IgD-negative memory B cell (primary cell): ENCODE measurements around the gene MCF2L. TPM values are rescaled to one million over a fixed set of nuclear protein-coding genes. Genes with fewer than 3 reads are reported as not detected.
A peak's percentile ranks its signal among the peaks of the same experiment; 100 is the strongest.

Source experiments
- H3K27ac Mint-ChIP-seq, 3 donors: one replicate each; pipeline ENCODE4 v1.8.0; 2020 to 2022; ENCODE audit warnings: mild to moderate bottlenecking in 3 of 3, mixed read lengths in 3 of 3, moderate library complexity in 1 of 3
- H3K27me3 Mint-ChIP-seq: one replicate; pipeline ENCODE4 v1.8.0; 2021; ENCODE audit warnings: mixed read lengths
- H3K36me3 Mint-ChIP-seq: one replicate; pipeline ENCODE4 v1.8.0; 2020; ENCODE audit warnings: mild to moderate bottlenecking, mixed read lengths
- H3K4me1 Mint-ChIP-seq, 3 donors: one replicate each; pipeline ENCODE4 v1.8.0; 2020 to 2022; ENCODE audit warnings: mixed read lengths in 3 of 3, mild to moderate bottlenecking in 1 of 3
- H3K4me3 Mint-ChIP-seq, 4 donors: one replicate each; pipeline ENCODE4 v1.8.0; 2020 to 2022; ENCODE audit warnings: mild to moderate bottlenecking in 4 of 4, mixed read lengths in 4 of 4, moderate library complexity in 3 of 4
- H3K9me3 Mint-ChIP-seq, 3 donors: one replicate each; pipeline ENCODE4 v1.8.0; 2020 to 2021; ENCODE audit warnings: mixed read lengths in 3 of 3, mild to moderate bottlenecking in 1 of 3
- polyA plus RNA-seq: library from polyadenylated mRNA; unstranded; fragments of 300-500 nt; fragmentation: Illumina TruSeq; gene quantifications from one replicate; pipeline ENCODE4 v1.2.3, GENCODE V29; 2021

Gene MCF2L
- polyA plus RNA-seq, 1 donor from 2014 or later: 1.7 TPM

DNA sequence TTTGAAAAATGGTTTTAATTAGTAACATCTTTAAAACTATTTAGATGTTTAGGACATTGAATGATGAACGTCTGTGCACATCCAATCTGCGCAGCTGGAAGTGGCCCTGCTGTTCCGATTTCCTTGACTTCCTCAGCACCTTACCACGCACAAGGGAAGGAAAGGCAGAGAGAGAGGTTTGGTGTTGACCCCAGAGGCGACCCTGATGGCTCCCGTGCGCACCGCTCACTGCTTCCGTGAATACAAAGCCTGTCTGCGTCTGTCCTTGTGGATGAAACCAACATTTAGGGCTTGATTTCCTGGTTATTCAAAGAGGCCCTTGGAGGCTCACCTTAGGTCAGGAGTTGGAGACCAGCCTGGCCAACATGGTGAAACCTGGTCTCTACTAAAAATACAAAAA, 8.5 kb downstream of the MCF2L start:
- H3K27me3 Mint-ChIP-seq: peaks cover 9% of the 10 kb centered on the region
- H3K9me3 Mint-ChIP-seq: peaks cover 0 to under 1% (median 0%) of the 10 kb centered on the region in 3 donors
- no peak overlapping the region for H3K4me3 Mint-ChIP-seq
- no peaks in the 10 kb centered on the region for H3K4me1 Mint-ChIP-seq
- no peak overlapping the region for H3K27ac Mint-ChIP-seq
- no peaks in the 10 kb centered on the region for H3K36me3 Mint-ChIP-seq

DNA sequence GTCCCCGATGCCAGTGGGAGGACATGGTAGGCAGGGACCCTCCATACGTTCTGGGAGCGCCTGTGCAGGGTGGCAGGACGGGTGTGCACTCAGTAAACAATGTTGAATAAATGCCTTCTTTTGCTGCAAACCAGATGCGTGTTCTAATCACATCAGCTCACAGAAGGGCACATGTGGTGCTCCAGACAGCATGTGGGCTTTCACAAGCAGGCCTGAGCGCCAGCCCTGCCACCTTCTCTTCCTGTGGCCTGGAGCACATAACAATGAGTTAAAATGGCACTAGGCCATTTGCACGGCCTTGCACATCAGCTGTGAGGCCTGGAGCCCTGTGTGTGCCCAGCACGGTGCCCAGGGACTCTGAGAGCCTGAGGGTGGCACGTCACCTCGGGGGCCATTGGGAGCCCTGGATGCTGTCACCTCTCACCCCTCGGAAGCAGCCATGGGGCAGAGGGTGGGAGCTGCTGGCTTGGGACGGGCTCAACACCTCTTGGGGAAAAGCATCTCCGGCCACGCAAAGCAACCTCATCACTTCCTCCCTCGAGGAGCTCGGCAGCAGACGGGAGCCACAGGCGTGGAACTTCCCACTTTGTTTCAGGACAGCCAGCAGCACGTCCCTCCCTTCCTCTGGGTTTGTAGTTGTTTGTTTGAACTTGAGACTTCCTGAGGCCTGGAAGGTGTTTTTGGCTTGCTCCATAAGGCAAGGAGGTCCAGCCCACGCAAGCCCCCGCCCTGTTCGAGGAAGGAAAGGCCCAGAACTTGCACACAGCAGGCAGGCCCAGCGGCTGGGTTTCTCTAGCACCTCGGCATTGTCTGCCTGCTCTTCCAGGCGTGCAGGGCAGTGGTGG, 9.8 kb downstream of the MCF2L start:
- peaks cover 10% of the 10 kb centered on the region for H3K27me3 Mint-ChIP-seq
- H3K9me3 Mint-ChIP-seq: no peaks in the 10 kb centered on the region
- no peak overlapping the region for H3K27ac Mint-ChIP-seq
- H3K4me1 Mint-ChIP-seq: no peaks in the 10 kb centered on the region
- H3K4me3 Mint-ChIP-seq: no peak overlapping the region
- no peaks in the 10 kb centered on the region for H3K36me3 Mint-ChIP-seq

- H3K9me3 Mint-ChIP-seq: no peaks in the 10 kb centered on the region
- H3K4me3 Mint-ChIP-seq: no peak overlapping the region
- H3K27me3 Mint-ChIP-seq: peaks cover 10% of the 10 kb centered on the region
- no peaks in the 10 kb centered on the region for H3K36me3 Mint-ChIP-seq
- H3K27ac Mint-ChIP-seq: no peak overlapping the region
- H3K4me1 Mint-ChIP-seq: no peaks in the 10 kb centered on the region
Observed at GRCh38 chr13:112979406-112979902, 10.4 kb downstream of the MCF2L start.

GRCh38 chr13:112980434-112980833, 11.4 kb downstream of the MCF2L start:
- H3K4me1 Mint-ChIP-seq: no peaks in the 10 kb centered on the region
- H3K9me3 Mint-ChIP-seq: no peaks in the 10 kb centered on the region
- H3K4me3 Mint-ChIP-seq: no peak overlapping the region
- peaks cover 10% of the 10 kb centered on the region for H3K27me3 Mint-ChIP-seq
- no peaks in the 10 kb centered on the region for H3K36me3 Mint-ChIP-seq
- H3K27ac Mint-ChIP-seq: no peak overlapping the region

DNA sequence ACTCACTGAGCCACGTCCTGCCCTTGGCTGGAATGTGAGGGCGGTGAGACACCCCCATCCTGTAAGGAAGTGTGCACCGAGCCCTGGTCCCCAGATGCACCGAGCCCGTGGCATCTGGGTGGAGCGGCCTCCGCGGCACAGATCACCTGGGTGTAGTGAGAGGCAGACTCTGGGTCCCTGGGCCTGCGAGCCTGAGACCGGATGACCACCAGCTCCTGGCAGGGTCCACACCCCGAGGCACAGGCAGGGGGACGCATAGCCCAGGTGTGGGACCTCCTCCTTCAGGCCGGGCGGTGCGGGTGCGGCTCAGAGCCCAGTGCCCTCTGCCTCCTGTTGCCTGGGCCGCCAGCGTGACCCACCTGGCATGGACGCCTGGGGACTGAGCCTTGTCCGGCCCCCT, 12.4 kb downstream of the MCF2L start:
- H3K27me3 Mint-ChIP-seq: peaks cover 10% of the 10 kb centered on the region
- H3K4me1 Mint-ChIP-seq: no peaks in the 10 kb centered on the region
- H3K27ac Mint-ChIP-seq: no peak overlapping the region
- no peaks in the 10 kb centered on the region for H3K9me3 Mint-ChIP-seq
- H3K4me3 Mint-ChIP-seq: no peak overlapping the region
- no peaks in the 10 kb centered on the region for H3K36me3 Mint-ChIP-seq

GRCh38 chr13:112982281-112983041, 13.4 kb downstream of the MCF2L start:
- Mint-ChIP-seq H3K4me3 (no peak overlapping the region), H3K36me3 (no peaks in the 10 kb centered on the region), H3K27me3 (peaks cover 8% of the 10 kb centered on the region), H3K9me3 (no peaks in the 10 kb centered on the region), H3K27ac (peak overlapping the region in 1 of 3 donors; percentile 16), H3K4me1 (no peaks in the 10 kb centered on the region)

- H3K4me3 Mint-ChIP-seq: no peak overlapping the region
- no peaks in the 10 kb centered on the region for H3K36me3 Mint-ChIP-seq
- H3K4me1 Mint-ChIP-seq: no peaks in the 10 kb centered on the region
- peaks cover 8% of the 10 kb centered on the region for H3K27me3 Mint-ChIP-seq
- H3K27ac Mint-ChIP-seq: no peak overlapping the region
- no peaks in the 10 kb centered on the region for H3K9me3 Mint-ChIP-seq
Observed at GRCh38 chr13:112983042-112983305, 14.0 kb downstream of the MCF2L start.

GRCh38 chr13:112983428-112984196, 14.6 kb downstream of the MCF2L start:
- Mint-ChIP-seq H3K36me3 (no peaks in the 10 kb centered on the region), H3K27me3 (peaks cover 8% of the 10 kb centered on the region), H3K27ac (no peak overlapping the region), H3K4me3 (no peak overlapping the region), H3K4me1 (no peaks in the 10 kb centered on the region), H3K9me3 (no peaks in the 10 kb centered on the region)

DNA sequence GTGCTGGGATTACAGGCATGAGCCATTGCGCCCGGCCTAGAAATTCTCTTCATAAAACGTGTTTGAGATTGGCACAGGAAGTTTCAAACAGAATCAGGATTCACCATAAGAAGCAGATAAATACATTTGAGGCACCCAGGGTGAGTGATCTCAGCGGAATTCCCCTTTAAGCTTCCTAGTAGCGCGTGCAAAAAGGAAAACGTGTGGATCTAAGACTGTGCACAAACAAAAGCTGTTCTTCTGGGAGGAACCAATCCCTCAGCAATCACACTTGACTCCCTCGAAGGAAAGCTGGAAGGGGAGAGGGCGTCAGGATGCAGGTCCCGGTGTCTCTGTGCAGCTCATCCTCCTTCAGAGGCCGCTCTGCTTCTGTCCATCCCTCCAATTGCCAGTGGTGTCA, 15.5 kb downstream of the MCF2L start:
- Mint-ChIP-seq H3K9me3 (peaks cover 0 to under 1% (median 0%) of the 10 kb centered on the region in 3 donors), H3K27ac (no peak overlapping the region), H3K4me1 (no peaks in the 10 kb centered on the region), H3K27me3 (peaks cover 5% of the 10 kb centered on the region), H3K4me3 (no peak overlapping the region), H3K36me3 (no peaks in the 10 kb centered on the region)

DNA sequence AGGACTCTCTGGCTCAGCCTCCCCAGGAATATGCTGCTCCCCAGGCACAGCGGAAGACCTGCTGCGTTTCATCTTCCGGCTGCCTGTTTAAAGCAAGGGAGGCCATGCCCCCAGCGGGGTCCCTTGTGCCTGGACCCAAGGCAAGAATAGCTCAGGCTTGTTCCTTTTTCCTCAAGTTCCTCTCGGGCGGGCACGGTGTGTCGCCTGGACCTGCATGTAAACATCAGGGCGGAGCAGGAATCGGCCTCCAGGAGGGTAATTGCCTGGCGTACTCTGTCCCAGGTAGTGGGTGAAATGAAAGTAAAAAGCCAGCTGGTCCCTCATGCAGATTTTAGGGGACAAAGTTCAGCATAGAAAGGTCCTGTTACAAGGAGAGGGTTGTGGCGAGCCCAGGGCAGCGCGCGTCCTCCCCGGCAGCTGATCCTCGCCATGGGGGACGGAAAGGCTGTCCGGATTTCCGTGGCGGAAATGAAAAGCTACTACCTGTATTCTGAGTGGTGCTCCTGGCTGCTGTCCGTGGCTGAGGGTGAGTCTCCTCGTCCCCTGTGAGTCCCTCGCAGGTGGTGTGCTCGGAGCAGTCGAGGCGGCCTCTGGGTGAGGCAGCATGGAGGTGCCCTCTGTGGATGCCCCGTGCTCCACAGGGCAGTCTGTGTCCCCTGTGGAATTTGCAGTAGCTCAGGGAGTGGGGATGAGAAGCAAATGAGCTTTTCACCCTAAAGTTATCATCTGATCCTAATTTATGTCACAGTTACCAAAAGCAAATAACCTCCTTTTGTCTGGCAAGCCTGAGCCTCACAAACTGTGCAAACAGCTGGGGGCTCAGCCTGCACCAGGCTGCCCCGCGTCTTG, 16.2 kb downstream of the MCF2L start:
- H3K27ac Mint-ChIP-seq: no peak overlapping the region
- H3K4me3 Mint-ChIP-seq: peak overlapping the region in 1 of 4 donors; percentile 45
- H3K9me3 Mint-ChIP-seq: peaks cover 0 to 2% (median 0%) of the 10 kb centered on the region in 3 donors
- no peaks in the 10 kb centered on the region for H3K4me1 Mint-ChIP-seq
- no peaks in the 10 kb centered on the region for H3K36me3 Mint-ChIP-seq
- H3K27me3 Mint-ChIP-seq: peaks cover 2% of the 10 kb centered on the region

GRCh38 chr13:112985803-112986408, 16.9 kb downstream of the MCF2L start:
- no peak overlapping the region for H3K4me3 Mint-ChIP-seq
- peaks cover 0 to 2% (median 0%) of the 10 kb centered on the region in 3 donors for H3K9me3 Mint-ChIP-seq
- no peaks in the 10 kb centered on the region for H3K36me3 Mint-ChIP-seq
- peaks cover 2% of the 10 kb centered on the region for H3K27me3 Mint-ChIP-seq
- H3K4me1 Mint-ChIP-seq: no peaks in the 10 kb centered on the region
- H3K27ac Mint-ChIP-seq: no peak overlapping the region

DNA sequence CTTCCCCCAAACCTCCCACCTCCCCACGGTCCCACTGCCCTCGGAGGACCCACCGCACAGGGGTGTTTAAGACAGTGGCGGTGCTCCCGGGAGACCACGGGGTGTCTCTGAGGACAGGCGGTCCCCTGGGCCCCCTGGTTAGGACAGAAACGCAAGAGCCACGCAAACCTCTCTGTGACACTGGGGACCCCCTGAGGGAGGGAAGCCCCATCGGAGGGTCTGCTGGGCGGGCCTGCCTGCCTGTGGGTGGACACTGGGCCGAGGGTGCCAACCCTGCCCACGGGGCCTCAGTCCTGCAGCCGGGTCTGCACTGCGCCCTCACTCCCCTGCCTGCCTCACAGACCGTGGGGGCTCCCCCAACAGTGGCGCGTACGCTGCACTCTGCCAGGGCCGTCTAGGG, 17.5 kb downstream of the MCF2L start:
- peaks cover 2% of the 10 kb centered on the region for H3K27me3 Mint-ChIP-seq
- peaks cover 0 to 2% (median 0%) of the 10 kb centered on the region in 3 donors for H3K9me3 Mint-ChIP-seq
- H3K27ac Mint-ChIP-seq: no peak overlapping the region
- no peaks in the 10 kb centered on the region for H3K36me3 Mint-ChIP-seq
- H3K4me3 Mint-ChIP-seq: no peak overlapping the region
- no peaks in the 10 kb centered on the region for H3K4me1 Mint-ChIP-seq

DNA sequence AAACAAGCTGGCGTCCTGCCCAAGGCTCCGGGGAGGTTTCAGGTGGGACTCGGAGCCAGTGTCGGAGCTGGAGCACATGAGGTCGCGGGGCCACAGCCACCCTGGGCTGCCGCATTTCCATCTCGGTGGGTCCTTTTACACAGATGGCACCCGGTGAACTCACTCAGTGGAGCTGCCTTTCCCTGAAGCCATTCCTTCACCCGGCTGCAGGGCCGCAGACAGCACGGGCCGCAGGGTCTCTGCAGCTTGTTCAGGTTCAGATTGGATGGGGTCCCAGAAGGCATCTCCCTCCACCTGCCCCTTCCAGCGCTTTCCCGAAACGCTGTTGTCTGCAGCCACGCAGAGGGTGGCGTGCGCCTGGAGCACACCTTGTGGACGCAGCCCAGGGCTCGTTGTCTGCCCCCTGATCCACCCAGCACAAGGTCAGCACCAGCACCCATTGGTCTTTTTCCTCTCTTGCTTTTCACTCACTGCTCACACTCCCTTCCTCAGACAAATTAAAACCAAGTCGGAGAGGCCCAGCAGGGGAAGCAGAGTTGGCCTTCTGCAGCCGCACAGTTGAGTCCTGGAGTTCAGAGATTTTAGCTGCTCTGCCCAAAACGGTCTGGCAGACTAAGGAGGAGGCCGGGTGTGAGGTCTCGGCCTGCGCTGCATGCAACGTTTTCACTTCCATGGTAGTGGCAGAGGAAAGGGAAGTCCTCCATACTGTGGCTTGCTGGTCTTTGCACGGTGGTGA, 18.1 kb downstream of the MCF2L start:
- Mint-ChIP-seq H3K27me3 (peaks cover 3% of the 10 kb centered on the region), H3K4me3 (no peak overlapping the region), H3K9me3 (peaks cover 0 to 2% (median 0%) of the 10 kb centered on the region in 3 donors)

GRCh38 chr13:112987682-112988024, 18.6 kb downstream of the MCF2L start:
- peaks cover 3% of the 10 kb centered on the region for H3K27me3 Mint-ChIP-seq
- no peaks in the 10 kb centered on the region for H3K4me1 Mint-ChIP-seq
- H3K27ac Mint-ChIP-seq: no peak overlapping the region
- H3K36me3 Mint-ChIP-seq: no peaks in the 10 kb centered on the region
- H3K9me3 Mint-ChIP-seq: peaks cover 0 to 2% (median 0%) of the 10 kb centered on the region in 3 donors
- H3K4me3 Mint-ChIP-seq: no peak overlapping the region

More for the DNA sequence above, 18.1 kb downstream of the MCF2L start:
- H3K27ac Mint-ChIP-seq: no peak overlapping the region
- no peaks in the 10 kb centered on the region for H3K36me3 Mint-ChIP-seq
- no peaks in the 10 kb centered on the region for H3K4me1 Mint-ChIP-seq
